ENCODE measurements around the gene CIITA. TPM values are rescaled to one million over a fixed set of nuclear protein-coding genes. Genes with fewer than 3 reads are reported as not detected.
"Not testable (repeated sequence)": the region's sequence is repeated elsewhere in the genome, so short reads cannot be mapped to it uniquely, and the experiment has no call there.

Gene CIITA
- total RNA-seq, 2 donors from 2014 or later, result 11.7 to 16.0 TPM

DNA sequence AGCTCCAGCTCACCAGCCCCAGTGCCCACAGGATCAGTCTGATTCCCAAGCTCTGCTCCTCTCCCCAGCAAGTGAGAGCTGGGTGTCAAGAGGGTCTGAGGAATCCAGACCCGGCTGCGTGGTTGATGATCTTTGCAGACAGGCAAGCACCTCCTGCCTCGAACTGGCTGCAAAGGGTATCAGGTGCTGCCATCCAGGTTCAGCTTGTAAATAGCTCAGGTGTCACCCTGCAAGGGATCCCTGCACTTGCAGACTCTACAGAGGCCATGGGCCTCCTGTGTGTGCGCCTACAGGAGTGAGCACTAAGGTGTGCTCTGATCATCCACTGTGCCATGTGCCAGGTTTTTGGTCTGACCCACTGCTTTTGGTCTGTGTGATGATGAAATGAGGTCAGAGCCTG lies 49.1 kb downstream of the CIITA start:
- Histone ChIP-seq H3K36me3 (peaks cover 0 to 4% of the 10 kb centered on the region in 2 donors), H3K4me1 (replicated peaks) (peaks cover 7% of the 10 kb centered on the region), H3K4me3 (no peak overlapping the region), H3K27ac (no peak overlapping the region), H3K27me3 (replicated peaks; ENCODE audit: insufficient read depth) (no peaks in the 10 kb centered on the region), H3K9me3 (no peaks in the 10 kb centered on the region)
- 78% methylated on average over 4 of the region's 4 CpGs for WGBS
- intact Hi-C loops (cut with DNase I), result no loop called here
- DNase-seq (ENCODE audit: low spot score), result no peak
- TF ChIP-seq POLR2AphosphoS5 (IDR thresholded peaks at IDR 0.05) (no peak), POLR2A (IDR thresholded peaks at IDR 0.05) (no peak)
- TF ChIP-seq, protein P1, sequence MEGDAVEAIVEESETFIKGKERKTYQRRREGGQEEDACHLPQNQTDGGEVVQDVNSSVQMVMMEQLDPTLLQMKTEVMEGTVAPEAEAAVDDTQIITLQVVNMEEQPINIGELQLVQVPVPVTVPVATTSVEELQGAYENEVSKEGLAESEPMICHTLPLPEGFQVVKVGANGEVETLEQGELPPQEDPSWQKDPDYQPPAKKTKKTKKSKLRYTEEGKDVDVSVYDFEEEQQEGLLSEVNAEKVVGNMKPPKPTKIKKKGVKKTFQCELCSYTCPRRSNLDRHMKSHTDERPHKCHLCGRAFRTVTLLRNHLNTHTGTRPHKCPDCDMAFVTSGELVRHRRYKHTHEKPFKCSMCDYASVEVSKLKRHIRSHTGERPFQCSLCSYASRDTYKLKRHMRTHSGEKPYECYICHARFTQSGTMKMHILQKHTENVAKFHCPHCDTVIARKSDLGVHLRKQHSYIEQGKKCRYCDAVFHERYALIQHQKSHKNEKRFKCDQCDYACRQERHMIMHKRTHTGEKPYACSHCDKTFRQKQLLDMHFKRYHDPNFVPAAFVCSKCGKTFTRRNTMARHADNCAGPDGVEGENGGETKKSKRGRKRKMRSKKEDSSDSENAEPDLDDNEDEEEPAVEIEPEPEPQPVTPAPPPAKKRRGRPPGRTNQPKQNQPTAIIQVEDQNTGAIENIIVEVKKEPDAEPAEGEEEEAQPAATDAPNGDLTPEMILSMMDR (IDR thresholded peaks at IDR 0.05), result no peak

DNA sequence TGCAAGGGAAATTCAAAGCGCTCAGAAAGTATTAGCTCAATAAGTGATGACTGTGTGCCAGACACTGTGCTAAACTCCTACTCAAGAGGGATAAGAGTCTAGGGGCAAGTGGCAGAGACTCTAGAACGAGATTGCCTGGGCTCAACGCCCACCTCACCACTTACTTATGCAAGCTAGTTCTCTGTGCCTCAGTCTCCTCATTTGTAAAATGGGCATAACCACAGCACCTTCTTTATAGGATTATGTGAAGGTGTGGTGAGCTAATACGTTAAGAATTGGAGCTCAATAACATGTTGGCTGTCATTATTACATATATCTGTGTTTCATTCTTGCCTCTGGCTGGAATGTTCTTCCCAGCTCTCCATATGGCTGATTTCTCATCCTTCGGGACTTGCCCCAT lies 49.9 kb downstream of the CIITA start:
- H3K27me3 ChIP-seq (replicated peaks; ENCODE audit: insufficient read depth), result no peaks in the 10 kb centered on the region
- no peak for TF ChIP-seq POLR2A (IDR thresholded peaks at IDR 0.05)
- TF ChIP-seq POLR2AphosphoS5 (IDR thresholded peaks at IDR 0.05), result no peak
- TF ChIP-seq, protein P1 (IDR thresholded peaks at IDR 0.05), result no peak
- peaks cover 0 to 4% of the 10 kb centered on the region in 2 donors for H3K36me3 ChIP-seq
- H3K4me1 ChIP-seq (replicated peaks), result peaks cover 7% of the 10 kb centered on the region
- H3K27ac ChIP-seq, result no peak overlapping the region
- H3K9me3 ChIP-seq, result no peaks in the 10 kb centered on the region
- no peak overlapping the region for H3K4me3 ChIP-seq
- intact Hi-C loops (cut with DNase I), result no loop called here
- 97% methylated on average over 5 of the region's 5 CpGs for WGBS
- no peak for DNase-seq (ENCODE audit: low spot score)

DNA sequence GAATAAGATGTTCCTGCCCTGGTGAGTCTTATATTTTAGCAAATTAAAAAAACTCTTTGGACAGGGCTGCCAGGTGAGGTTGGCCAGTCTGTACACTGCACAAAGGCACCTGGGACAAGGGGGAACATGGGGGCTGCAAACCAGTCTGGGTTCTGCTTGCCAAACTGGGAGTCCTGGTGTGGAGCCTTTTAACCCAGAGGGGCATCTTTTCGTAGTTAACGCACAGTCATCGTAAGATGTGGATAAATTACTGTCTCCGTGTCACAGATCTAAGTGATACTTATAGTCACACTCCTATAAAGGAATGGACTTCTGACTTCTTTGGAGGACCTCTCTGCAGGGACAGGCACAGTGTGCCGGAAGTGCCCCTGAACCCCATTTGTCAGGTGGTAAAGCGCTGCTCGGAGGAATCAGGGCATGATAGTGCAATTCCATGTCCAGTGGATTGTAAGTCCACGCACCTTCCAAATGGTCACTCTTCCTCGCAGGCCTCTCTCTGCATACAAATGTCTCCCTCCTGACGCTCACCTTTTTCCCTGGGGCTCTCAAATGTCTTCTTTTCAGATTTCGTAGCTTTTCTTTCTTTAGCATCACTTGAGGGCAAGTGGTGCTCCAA lies 50.6 kb downstream of the CIITA start:
- no peak for DNase-seq (ENCODE audit: low spot score)
- WGBS, result 97% methylated on average over 11 of the region's 11 CpGs
- no peaks in the 10 kb centered on the region for H3K9me3 ChIP-seq
- H3K27me3 ChIP-seq (replicated peaks; ENCODE audit: insufficient read depth), result no peaks in the 10 kb centered on the region
- intact Hi-C loops (cut with DNase I), result no loop called here
- TF ChIP-seq, protein P1 (IDR thresholded peaks at IDR 0.05), result no peak
- TF ChIP-seq POLR2AphosphoS5 (IDR thresholded peaks at IDR 0.05), result no peak
- TF ChIP-seq POLR2A (IDR thresholded peaks at IDR 0.05), result no peak
- peaks cover 7% of the 10 kb centered on the region for H3K4me1 ChIP-seq (replicated peaks)
- H3K27ac ChIP-seq, result no peak overlapping the region
- no peak overlapping the region for H3K4me3 ChIP-seq
- H3K36me3 ChIP-seq, result peaks cover 0 to 4% of the 10 kb centered on the region in 2 donors

DNA sequence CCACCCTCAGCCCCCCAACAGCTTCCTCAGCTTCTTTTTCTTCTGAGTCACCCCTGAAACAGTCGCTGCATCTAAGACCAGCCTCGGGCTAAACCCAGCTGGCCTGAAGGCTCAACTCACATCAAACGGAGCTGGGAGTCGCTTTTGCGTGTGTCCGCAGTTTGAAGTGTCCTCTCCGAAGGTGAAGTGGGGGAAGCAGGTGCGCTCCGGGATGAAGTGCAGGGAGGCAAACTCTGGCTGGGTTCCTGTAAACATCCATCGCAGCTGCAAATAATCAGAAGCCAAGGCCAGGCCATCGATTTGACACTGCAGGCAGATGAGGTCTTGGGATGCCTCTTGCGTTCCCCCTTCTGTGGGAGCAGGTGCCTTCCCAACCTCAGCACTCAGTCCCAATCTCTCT lies 52.1 kb downstream of the CIITA start:
- intact Hi-C loops (cut with DNase I); H3K27ac ChIP-seq; H3K27me3 ChIP-seq (replicated peaks; ENCODE audit: insufficient read depth); DNase-seq (ENCODE audit: low spot score); H3K36me3 ChIP-seq; H3K4me3 ChIP-seq; H3K4me1 ChIP-seq (replicated peaks); H3K9me3 ChIP-seq: not testable (repeated sequence)
- 87% methylated on average over 12 of the region's 12 CpGs for WGBS

DNA sequence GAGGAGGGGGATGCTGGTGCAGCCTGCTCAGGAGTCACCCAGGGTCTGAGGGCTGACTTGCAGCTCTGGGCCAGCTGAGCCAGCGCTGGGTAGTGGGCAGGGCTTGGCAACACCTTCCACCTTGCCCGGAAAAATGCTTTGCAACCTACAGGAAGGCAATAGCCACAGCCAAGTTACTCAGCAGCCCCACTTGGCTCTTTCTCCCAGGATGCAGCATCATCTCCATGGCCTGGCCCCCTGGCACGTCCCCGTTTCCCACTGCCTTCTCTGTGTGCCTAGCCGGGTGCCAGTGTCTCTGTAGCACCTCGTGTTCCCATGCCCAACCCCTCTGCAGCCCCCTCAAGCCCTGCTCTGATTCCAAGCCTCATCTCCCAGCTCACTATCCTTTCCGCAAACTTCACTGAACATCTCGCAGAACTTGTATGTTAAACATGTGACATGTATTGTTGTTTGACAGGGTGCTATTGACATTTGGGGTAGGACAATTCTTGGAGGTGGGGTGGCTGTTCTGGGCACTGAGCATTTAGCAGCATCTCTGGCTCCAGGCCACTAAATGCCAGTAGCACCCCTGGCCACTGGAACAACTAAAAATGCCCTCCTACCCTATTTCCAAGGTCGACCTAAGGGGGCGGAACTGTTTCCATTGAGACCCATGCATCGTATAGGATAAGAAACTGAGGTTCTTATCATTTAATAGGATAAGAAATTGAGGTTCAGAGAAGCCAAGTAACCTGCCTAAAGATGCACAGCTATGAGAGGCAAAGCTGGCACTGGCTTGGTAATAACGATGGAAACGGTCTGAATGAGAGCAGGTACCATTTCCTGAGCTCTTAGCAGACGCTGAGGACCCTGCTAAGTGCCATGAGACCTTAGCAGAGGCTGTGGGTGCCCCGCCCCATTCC lies 53.1 kb downstream of the CIITA start:
- intact Hi-C loops (cut with DNase I), result no loop called here
- no peak for DNase-seq (ENCODE audit: low spot score)
- H3K9me3 ChIP-seq, result no peaks in the 10 kb centered on the region
- WGBS, result 65% methylated on average over 15 of the region's 15 CpGs
- H3K27me3 ChIP-seq (replicated peaks; ENCODE audit: insufficient read depth), result no peaks in the 10 kb centered on the region
- no peak overlapping the region for H3K27ac ChIP-seq
- H3K4me1 ChIP-seq (replicated peaks), result peaks cover 7% of the 10 kb centered on the region
- peaks cover 0 to 4% of the 10 kb centered on the region in 2 donors for H3K36me3 ChIP-seq
- no peak for TF ChIP-seq POLR2AphosphoS5 (IDR thresholded peaks at IDR 0.05)
- TF ChIP-seq, protein P1 (IDR thresholded peaks at IDR 0.05), result no peak
- TF ChIP-seq POLR2A (IDR thresholded peaks at IDR 0.05), result no peak
- no peak overlapping the region for H3K4me3 ChIP-seq
